Uterus (tissue), 4 donors: ENCODE data around the gene MRPL43. TPM values are rescaled to one million over a fixed set of nuclear protein-coding genes. Genes with fewer than 3 reads are reported as not detected.
A peak's percentile ranks its signal among the peaks of the same experiment; 100 is the strongest.

ENCODE experiments used
- DNase-seq, 2 donors: peaks; one replicate each; pipeline ENCODE4 v3.0.0-alpha.2; 2019 to 2020
- H3K27ac ChIP-seq, 2 donors: fragments of 200-600 bp; sonication (generic); 1 replicate in 1 of 2; 2 replicates in 1 of 2; pipeline ENCODE4 v1.5.1; 2016 to 2018
- H3K27me3 ChIP-seq, 2 donors: fragments of 200-600 bp; sonication (generic); one replicate each; pipeline ENCODE4 v1.5.1; 2018 to 2019; ENCODE audit warnings: control low read depth in 1 of 2
- H3K36me3 ChIP-seq, 2 donors: fragments of 200-600 bp; sonication (generic); one replicate each; pipeline ENCODE4 v1.5.1; 2019; ENCODE audit warnings: control low read depth in 1 of 2
- H3K4me1 ChIP-seq, 2 donors: fragments of 200-600 bp; sonication (generic); one replicate each; pipeline ENCODE4 v1.5.1; 2018 to 2019; ENCODE audit warnings: control low read depth in 1 of 2
- H3K4me3 ChIP-seq, 2 donors: fragments of 200-600 bp; sonication (generic); 1 replicate in 1 of 2; 2 replicates in 1 of 2; pipeline ENCODE4 v1.5.1; 2018 to 2019; ENCODE audit warnings: mild to moderate bottlenecking in 1 of 2
- H3K9me3 ChIP-seq, 2 donors: fragments of 200-600 bp; sonication (generic); one replicate each; pipeline ENCODE4 v1.5.1; 2019; ENCODE audit warnings: control low read depth in 1 of 2
- POLR2A ChIP-seq, 2 donors: fragments of 450-650 bp; IDR thresholded peaks; one replicate each; pipeline ENCODE4 v1.6.1; 2016; ENCODE audit warnings: antibody characterized with exemption in 2 of 2, mild to moderate bottlenecking in 1 of 2, moderate library complexity in 1 of 2
- intact Hi-C: fragments of 100-400 bp; cut with DNase I; formaldehyde crosslinking; loops from one replicate; pipeline ENCODE4 v1.15.1; 2023; ENCODE audit warnings: low total_unique reads
- total RNA-seq, 4 donors: library from RNA; depleted of rRNA in 3 of 4; stranded (reverse); fragments of >200 nt in 3 of 4; gene quantifications; one replicate each; pipeline versions ENCODE4 v1.1.0 to v1.2.4, GENCODE V29; 2014 to 2023
- TF ChIP-seq, protein P1 (sequence below), 4 experiments: fragments of 200-600 bp in 2 of 4; fragments of 450-650 bp in 2 of 4; sonication (generic) in 2 of 4; IDR thresholded peaks; one replicate each; pipeline ENCODE4 v1.5.1; 2016 to 2019; ENCODE audit warnings: antibody characterized with exemption in 4 of 4, mild to moderate bottlenecking in 2 of 4, moderate library complexity in 1 of 4
- donor health status: DM: yes; HTN: yes; CAD: no.

MRPL43 gene
- total RNA-seq, 4 donors from 2014 or later, result 36.9 to 134 (median 51.8) TPM

DNA sequence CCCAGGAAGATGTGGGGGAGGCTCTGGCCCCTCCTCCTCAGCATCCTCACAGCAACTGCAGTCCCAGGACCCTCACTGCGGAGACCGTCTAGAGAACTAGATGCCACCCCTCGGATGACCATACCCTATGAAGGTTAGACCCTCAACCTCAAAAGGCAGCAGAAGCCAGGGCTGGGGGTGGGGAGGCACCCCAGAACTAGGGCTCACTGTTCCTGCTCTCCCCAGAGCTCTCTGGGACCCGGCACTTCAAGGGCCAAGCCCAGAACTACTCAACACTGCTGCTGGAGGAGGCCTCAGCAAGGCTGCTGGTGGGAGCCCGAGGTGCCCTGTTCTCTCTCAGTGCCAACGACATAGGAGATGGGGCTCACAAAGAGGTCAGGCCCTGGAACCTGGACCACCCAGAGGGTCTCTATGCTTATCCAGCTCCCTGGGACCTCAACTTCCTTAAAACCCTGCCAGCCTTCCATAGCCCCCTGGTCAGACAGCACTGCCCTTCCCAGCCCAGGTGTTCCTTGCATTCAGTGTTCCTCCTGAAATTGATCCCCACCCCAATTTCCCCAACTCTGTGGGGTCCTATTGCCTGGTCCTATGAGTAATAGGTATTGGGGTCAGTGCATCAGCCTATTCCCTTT, 14.3 kb downstream of the MRPL43 start:
- H3K4me1 ChIP-seq, result peaks cover 0 to 11% of the 10 kb centered on the region in 2 donors
- no peaks in the 10 kb centered on the region for H3K9me3 ChIP-seq
- intact Hi-C loops, result no loop called here
- no peak for DNase-seq
- H3K27ac ChIP-seq, result no peak overlapping the region
- TF ChIP-seq, protein P1, sequence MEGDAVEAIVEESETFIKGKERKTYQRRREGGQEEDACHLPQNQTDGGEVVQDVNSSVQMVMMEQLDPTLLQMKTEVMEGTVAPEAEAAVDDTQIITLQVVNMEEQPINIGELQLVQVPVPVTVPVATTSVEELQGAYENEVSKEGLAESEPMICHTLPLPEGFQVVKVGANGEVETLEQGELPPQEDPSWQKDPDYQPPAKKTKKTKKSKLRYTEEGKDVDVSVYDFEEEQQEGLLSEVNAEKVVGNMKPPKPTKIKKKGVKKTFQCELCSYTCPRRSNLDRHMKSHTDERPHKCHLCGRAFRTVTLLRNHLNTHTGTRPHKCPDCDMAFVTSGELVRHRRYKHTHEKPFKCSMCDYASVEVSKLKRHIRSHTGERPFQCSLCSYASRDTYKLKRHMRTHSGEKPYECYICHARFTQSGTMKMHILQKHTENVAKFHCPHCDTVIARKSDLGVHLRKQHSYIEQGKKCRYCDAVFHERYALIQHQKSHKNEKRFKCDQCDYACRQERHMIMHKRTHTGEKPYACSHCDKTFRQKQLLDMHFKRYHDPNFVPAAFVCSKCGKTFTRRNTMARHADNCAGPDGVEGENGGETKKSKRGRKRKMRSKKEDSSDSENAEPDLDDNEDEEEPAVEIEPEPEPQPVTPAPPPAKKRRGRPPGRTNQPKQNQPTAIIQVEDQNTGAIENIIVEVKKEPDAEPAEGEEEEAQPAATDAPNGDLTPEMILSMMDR (IDR thresholded peaks at IDR 0.05), result no peak
- no peak for TF ChIP-seq POLR2A (IDR thresholded peaks at IDR 0.05)
- no peaks in the 10 kb centered on the region for H3K27me3 ChIP-seq
- H3K4me3 ChIP-seq, result no peak overlapping the region
- no peaks in the 10 kb centered on the region for H3K36me3 ChIP-seq

DNA sequence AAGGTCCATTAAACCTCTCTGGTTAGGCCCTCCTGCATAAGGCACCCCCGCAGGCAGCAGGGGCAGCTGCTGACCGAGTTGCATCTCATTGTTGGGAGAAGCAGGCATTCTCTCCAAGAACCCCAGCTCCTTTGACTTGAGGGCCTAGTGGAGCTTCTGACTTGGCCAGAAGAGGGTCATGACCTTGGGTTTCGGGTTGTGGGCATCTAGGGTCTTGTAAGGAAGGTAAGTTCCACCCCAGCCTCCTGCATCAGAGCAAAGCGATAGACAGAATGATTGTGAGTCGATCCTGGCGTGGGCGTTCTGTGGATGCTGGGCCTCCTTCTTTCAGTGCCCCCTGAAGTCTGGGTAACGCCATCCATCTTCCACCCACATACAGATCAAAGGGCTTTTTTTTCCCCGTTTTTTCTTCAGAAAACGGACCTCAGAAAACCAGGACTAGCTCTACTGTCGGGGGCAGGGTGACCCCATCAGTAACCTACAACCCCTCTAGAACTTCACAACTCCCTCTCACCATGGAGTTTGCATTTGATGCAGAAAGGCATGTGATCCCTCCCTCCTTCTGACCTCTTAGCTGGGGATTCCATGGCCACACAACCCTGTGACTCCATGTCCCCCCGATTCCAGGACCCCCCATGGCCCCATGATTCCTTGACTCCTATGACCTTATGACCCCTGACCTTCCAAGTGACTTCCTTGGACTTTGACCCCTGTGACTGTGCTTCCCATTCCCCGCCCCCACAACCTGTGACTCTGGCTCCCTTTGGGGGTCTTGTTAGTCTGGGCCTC, 15.0 kb downstream of the MRPL43 start:
- Histone ChIP-seq H3K36me3 (no peaks in the 10 kb centered on the region), H3K9me3 (no peaks in the 10 kb centered on the region), H3K27me3 (no peaks in the 10 kb centered on the region), H3K4me3 (no peak overlapping the region), H3K27ac (no peak overlapping the region), H3K4me1 (peaks cover 0 to 11% of the 10 kb centered on the region in 2 donors)
- TF ChIP-seq POLR2A (IDR thresholded peaks at IDR 0.05), result no peak
- TF ChIP-seq, protein P1 (IDR thresholded peaks at IDR 0.05), result no peak
- no peak for DNase-seq
- intact Hi-C loops, result no loop called here

DNA sequence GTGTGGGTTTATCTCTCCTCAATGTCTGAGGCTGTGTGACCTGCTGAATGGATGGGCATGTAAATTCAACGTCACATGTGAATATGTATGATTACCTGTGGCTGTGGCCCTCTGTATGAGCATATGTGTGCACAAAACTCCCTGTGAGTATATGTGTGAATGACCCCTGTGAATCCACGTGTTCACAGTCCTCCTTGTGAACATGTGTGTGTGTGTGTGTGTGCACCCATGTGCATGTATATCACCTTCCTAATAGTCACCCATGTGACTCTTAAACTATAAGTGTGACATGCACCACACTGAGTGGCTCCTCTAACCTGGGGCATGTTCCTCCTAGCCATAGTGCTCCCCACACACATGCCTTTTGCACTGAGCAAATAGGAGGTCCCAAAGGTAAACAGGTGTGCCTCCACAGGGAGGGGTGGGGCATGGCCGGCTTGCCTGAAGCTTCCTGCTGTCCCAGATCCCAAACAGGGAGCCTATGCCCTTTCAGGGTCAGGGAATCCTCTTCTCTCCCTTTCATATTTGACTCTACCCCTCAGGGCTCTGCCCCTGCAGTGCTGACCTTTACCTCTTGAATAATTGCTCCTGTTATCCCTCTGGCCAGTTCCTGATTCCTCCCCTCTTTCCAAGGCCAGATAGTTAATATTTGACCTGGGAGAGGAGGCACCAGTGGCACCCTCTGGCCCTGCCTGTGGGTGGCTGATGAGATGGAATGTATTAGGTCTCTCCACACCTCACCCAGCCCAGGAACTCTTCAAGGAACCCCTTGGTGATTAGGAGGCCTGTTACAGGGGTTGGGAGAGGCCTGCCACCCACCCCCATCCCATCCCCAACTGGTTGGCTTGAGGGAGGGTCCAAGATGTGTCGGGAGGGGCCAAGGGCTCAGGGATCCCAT, 16.1 kb downstream of the MRPL43 start:
- no peaks in the 10 kb centered on the region for H3K9me3 ChIP-seq
- H3K27ac ChIP-seq, result no peak overlapping the region
- TF ChIP-seq POLR2A (IDR thresholded peaks at IDR 0.05), result no peak
- TF ChIP-seq, protein P1 (IDR thresholded peaks at IDR 0.05), result no peak
- no peaks in the 10 kb centered on the region for H3K36me3 ChIP-seq
- intact Hi-C loops, result no loop called here
- peaks cover 0 to 11% of the 10 kb centered on the region in 2 donors for H3K4me1 ChIP-seq
- no peaks in the 10 kb centered on the region for H3K27me3 ChIP-seq
- DNase-seq, result no peak
- H3K4me3 ChIP-seq, result no peak overlapping the region

DNA sequence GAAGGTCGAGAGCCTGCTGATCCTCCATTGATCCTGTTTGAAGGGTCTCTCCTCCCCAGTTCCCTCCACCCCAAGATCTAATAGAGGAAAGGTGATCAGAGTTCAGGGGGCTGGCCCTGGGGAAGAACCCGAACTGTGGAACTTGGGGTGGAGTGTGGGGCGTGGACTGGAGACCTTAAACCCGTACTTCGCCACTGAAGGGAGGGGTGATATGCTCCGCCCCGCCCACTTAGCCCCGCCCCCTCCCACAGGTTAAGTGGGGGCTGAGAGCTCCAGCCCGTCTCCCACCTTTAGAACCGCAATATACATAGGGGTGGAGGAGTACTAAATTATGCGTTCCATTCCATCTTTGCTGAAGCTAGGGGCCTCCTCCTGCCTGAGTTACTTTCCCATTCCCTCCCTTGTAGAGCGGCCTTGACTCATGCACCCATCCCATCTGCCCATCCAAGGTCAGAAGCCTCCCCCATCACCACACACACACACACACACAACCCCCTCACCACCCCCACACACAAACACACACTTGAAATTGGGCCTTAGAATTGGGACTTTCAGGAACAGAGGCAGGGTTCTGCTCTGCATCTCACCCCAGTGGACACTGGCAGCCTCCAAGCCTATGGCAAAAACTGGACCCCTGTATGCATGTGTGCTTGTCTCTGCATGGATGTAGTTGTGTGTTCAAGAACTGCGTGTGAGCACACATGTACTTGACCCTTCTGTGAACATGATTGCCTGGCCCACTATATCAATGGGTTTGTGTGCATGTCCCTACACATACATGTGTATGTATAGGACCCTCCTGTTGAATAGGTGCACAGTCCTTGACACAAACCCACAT, 17.0 kb downstream of the MRPL43 start:
- intact Hi-C loops, result no loop called here
- DNase-seq, result no peak
- Histone ChIP-seq H3K4me3 (peak overlapping the region; percentile 47 to 52), H3K27ac (no peak overlapping the region), H3K36me3 (no peaks in the 10 kb centered on the region), H3K27me3 (no peaks in the 10 kb centered on the region), H3K9me3 (no peaks in the 10 kb centered on the region), H3K4me1 (peaks cover 0 to 11% of the 10 kb centered on the region in 2 donors)
- no peak for TF ChIP-seq POLR2A (IDR thresholded peaks at IDR 0.05)
- TF ChIP-seq, protein P1 (IDR thresholded peaks at IDR 0.05), result no peak
